Peyer's patch (tissue), 4 donors: ENCODE data around the gene MAF.

Experiments used
- POLR2A ChIP-seq, 2 donors: fragments of 450-650 bp; IDR thresholded peaks; one replicate each; pipeline ENCODE4 v1.5.1; 2017; ENCODE audit warnings: antibody characterized with exemption in 2 of 2, mild to moderate bottlenecking in 2 of 2, moderate library complexity in 2 of 2
- TF ChIP-seq, protein P1 (sequence below), 6 experiments: fragments of 450-650 bp in 4 of 6; fragments of 200-600 bp in 2 of 6; sonication (generic) in 1 of 6; IDR thresholded peaks; one replicate each; pipeline ENCODE4 v1.5.1; 2017 to 2019; ENCODE audit warnings: antibody characterized with exemption in 6 of 6, mild to moderate bottlenecking in 3 of 6, moderate library complexity in 1 of 6

DNA sequence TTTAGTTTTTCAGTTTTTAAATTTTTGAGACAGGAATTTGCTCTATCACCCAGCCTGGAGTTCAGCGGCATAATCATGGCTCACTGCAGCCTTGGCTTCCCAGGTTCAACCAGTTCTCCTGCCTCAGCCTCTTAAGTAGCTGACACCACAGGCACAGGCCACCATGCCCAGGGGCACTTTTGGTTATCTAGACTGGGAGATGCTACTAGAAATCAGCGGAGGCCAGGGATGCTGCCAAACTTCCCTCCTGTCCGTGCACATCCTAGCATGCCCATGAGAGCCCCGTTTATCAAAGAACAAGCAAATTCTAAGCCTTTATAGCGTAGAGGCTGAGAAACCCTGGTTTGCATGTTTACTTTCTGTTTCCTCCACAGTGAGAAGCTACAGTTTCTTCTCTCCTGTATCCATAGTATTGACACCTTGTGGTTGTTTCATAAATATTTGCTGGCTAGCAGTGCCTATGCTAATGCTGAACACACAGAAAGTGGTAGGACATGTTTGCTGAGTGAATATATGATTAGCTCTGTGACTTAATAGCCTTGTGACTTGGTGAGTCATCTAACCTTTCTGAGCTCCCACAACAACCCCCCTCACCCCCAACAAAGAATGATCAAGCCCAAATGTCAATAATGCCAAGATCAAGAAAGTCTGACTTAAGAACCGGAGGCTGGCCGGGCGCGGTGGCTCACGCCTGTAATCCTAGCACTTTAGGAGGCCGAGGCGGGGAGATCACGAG lies 39.2 kb upstream of the MAF start:
- TF ChIP-seq, protein P1, sequence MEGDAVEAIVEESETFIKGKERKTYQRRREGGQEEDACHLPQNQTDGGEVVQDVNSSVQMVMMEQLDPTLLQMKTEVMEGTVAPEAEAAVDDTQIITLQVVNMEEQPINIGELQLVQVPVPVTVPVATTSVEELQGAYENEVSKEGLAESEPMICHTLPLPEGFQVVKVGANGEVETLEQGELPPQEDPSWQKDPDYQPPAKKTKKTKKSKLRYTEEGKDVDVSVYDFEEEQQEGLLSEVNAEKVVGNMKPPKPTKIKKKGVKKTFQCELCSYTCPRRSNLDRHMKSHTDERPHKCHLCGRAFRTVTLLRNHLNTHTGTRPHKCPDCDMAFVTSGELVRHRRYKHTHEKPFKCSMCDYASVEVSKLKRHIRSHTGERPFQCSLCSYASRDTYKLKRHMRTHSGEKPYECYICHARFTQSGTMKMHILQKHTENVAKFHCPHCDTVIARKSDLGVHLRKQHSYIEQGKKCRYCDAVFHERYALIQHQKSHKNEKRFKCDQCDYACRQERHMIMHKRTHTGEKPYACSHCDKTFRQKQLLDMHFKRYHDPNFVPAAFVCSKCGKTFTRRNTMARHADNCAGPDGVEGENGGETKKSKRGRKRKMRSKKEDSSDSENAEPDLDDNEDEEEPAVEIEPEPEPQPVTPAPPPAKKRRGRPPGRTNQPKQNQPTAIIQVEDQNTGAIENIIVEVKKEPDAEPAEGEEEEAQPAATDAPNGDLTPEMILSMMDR (IDR thresholded peaks at IDR 0.05): no peak
- no peak for TF ChIP-seq POLR2A (IDR thresholded peaks at IDR 0.05)
